PC-9 (cell line): ENCODE data around the gene FAM241A.
"Not testable (repeated sequence)": the region's sequence is repeated elsewhere in the genome, so short reads cannot be mapped to it uniquely, and the experiment has no call there.

Experiments
- EZH2 ChIP-seq: fragments of 200-600 bp; sonication (generic); IDR thresholded peaks from 2 replicates; pipeline ENCODE4 v1.8.0; 2017; ENCODE audit warnings: antibody characterized with exemption, low read depth
- TF ChIP-seq, protein P1 (sequence below): fragments of 200-600 bp; sonication (generic); conservative IDR thresholded peaks from 2 replicates; pipeline ENCODE4 v1.6.1; 2017; ENCODE audit warnings: mixed run types, antibody characterized with exemption, mild to moderate bottlenecking, moderate library complexity

DNA sequence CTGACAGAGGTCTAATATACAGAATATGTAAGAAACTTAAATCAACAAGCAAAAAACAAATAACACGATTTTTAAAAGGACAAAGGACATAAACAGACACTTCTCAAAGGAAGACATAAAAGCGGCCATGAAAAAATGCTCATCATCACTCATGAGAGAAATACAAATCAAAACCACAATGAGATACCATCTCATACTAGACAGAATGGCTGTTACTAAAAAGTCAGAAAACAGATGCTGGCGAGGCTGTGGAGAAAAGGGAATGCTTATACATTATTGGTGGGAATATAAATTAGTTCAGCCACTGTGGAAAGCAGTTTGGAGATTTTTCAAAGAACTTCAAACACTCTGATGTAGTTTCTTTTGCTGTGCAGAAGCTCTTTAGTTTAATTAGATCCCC is 33.5 kb downstream of the FAM241A start:
- TF ChIP-seq, protein P1, sequence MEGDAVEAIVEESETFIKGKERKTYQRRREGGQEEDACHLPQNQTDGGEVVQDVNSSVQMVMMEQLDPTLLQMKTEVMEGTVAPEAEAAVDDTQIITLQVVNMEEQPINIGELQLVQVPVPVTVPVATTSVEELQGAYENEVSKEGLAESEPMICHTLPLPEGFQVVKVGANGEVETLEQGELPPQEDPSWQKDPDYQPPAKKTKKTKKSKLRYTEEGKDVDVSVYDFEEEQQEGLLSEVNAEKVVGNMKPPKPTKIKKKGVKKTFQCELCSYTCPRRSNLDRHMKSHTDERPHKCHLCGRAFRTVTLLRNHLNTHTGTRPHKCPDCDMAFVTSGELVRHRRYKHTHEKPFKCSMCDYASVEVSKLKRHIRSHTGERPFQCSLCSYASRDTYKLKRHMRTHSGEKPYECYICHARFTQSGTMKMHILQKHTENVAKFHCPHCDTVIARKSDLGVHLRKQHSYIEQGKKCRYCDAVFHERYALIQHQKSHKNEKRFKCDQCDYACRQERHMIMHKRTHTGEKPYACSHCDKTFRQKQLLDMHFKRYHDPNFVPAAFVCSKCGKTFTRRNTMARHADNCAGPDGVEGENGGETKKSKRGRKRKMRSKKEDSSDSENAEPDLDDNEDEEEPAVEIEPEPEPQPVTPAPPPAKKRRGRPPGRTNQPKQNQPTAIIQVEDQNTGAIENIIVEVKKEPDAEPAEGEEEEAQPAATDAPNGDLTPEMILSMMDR, result not testable (repeated sequence)
- not testable (repeated sequence) for TF ChIP-seq EZH2
